Measurements from ENCODE around the gene PABPN1.
A peak's percentile ranks its signal among the peaks of the same experiment; 100 is the strongest.

The PABPN1 gene

DNA sequence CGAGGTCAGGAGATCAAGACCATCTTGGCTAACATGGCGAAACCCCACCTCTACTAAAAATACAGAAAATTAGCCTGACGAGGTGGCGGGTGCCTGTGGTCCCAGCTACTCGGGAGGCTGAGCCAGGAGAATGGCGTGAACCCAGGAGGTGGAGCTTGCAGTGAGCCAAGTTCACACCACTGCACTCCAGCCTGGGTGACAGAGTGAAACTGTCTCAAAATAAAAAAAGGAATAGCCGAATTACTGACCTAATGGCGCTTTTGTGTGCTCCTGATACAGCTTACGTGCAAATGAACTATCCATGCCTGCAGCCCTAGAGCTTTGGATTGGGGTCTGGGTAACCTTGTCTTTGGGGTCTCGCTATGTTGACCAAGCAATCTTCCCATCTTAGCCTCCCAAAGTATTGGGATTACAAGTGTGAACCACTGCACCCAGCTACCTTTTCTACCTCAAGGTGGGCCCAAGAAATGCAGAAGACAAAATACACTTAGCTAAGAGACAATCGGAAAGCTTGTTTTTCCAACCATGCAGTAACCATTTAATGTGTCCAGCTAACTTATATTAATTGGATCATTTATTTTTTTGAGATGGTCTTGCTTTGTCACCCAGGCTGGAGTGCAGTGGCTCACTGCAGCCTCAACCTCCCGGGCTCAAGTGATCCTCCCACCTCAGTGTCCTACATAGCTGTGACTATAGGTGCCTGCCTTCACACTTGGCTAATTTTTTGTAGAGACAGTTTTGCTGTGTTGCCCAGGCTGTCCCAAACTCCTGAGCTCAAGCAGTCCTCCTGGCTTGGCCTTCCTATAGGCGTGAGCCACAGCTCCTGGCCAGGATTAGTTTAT, 5.5 kb downstream of the PABPN1 start:
- no peak overlapping the region for H3K4me3 ChIP-seq
- no peak for DNase-seq (ENCODE audit: low spot score)
- H3K27ac ChIP-seq, result no peak overlapping the region
- no peak for TF ChIP-seq CTCF (IDR thresholded peaks at IDR 0.05)

DNA sequence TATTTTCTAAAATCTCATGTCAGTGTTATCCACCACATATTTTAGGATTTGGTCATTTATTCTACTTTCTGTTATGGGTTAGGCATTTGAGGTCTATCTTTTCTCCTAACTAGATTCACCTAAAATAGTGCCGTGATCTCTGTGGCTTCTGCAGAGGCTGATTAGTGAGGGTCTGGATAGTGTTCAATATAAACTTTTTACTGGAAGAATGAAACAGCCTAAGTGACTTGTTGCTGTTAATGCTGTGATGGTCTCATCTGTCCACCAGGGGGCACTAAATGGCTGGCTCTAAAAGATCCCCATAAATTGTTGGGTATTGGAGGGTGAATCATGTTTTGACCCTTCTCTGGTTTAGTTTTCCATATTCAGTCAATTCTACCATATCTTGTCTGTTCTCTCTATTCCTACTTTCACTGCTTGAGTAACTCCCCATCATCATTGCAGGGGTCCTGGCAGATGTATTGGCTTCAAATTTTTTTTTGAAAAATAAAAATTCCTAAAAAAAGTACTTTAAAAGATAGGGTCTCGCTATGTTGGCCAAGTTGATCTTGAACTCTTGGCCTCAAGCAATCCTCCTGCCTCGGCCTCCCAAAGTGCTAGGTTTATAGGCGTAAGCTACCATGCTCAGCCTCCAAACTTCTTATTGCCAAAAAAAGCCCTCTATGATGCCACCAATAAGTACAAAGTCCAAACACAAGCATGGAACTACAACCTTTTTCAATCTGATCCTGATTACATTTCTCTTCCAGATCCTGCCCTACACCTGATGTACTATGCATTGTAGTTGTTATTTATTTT, 6.9 kb downstream of the PABPN1 start:
- no peak for DNase-seq (ENCODE audit: low spot score)
- TF ChIP-seq CTCF (IDR thresholded peaks at IDR 0.05), result peak; percentile 60
- Histone ChIP-seq H3K27ac (no peak overlapping the region), H3K4me3 (no peak overlapping the region)

DNA sequence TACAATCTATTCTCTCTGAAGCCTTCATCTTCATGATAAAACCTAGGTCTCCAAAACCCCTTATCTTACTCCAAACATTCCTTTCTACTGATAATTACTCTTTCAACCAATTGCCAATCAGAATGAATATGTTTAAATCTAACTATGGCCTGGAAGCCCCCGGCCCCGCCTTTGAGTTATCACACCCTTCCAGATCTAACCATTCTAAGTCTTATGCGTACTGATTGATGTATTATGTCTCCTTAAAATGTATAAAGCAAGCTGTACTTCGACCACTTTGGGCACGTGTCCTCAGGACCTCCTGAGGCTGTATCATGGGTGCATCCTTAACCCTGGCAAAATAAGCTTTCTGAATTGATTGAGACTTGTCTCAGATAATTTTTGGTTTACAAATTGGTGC, 14.4 kb downstream of the PABPN1 start:
- no peak for DNase-seq (ENCODE audit: low spot score)
- H3K27ac ChIP-seq, result no peak overlapping the region
- no peak overlapping the region for H3K4me3 ChIP-seq
- no peak for TF ChIP-seq CTCF (IDR thresholded peaks at IDR 0.05)

DNA sequence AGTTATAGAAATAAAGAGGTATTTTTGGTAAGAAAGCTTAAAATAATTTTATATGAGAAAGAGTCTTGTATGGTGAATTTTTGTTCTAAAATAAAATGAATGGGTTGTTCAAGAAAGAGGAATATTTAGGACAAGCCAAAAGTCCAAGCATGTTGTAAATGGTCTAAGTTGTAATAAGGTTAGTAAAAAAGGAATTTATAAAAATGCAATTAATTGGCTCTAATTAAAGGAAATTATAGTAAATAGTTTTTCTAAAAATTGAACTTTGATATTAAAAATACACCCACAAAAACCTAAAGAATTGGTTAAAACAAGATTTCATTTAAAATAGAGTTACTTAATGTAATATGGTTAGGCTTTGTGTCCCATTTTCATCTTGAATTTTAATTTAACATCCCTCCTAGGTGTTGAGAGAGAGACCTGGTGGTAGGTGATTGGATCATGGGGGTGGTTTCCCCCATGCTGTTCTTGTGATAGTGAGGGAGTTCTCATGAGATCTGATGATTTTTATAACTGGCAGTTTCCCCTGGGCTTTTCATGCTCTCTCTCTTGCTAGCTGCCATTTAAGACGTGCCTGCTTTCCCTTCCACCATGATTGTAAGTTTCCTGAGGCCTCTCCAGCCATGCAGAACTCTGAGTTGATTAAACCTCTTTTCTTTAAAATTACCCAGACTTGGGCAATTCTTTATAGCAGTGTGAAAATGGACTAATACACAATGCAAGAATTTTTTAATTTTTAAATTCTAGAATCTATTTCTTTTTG, 18.4 kb downstream of the PABPN1 start:
- no peak for TF ChIP-seq CTCF (IDR thresholded peaks at IDR 0.05)
- Histone ChIP-seq H3K4me3 (no peak overlapping the region), H3K27ac (no peak overlapping the region)
- no peak for DNase-seq (ENCODE audit: low spot score)

- DNase-seq (ENCODE audit: low spot score), result no peak
- no peak overlapping the region for H3K4me3 ChIP-seq
- no peak overlapping the region for H3K27ac ChIP-seq
- TF ChIP-seq CTCF (IDR thresholded peaks at IDR 0.05), result no peak
These were observed 23.2 kb downstream of the PABPN1 start for GRCh38 chr14:23344481-23344880.

- no peak overlapping the region for H3K27ac ChIP-seq
- H3K4me3 ChIP-seq, result no peak overlapping the region
- TF ChIP-seq CTCF (IDR thresholded peaks at IDR 0.05), result no peak
- DNase-seq (ENCODE audit: low spot score), result no peak
These were observed 24.9 kb downstream of the PABPN1 start for GRCh38 chr14:23345987-23346692.
